GM23338 (cell line): ENCODE results near the gene NTMT1.

ENCODE experiments used
- CREB1 ChIP-seq: fragments of 250-450 bp; sonication (Bioruptor Pico); IDR thresholded peaks from 2 replicates; pipeline ENCODE4 v1.5.0; 2020; ENCODE audit warnings: low read depth, mild to moderate bottlenecking, moderate library complexity
- EZH2 ChIP-seq: fragments of 200-600 bp; sonication (generic); IDR thresholded peaks from one replicate; pipeline ENCODE4 v1.8.0; 2017; ENCODE audit warnings: antibody characterized with exemption, mild to moderate bottlenecking, low read depth; ENCODE audit not compliant: unreplicated experiment
- EZH2phosphoT487 ChIP-seq: fragments of 200-600 bp; sonication (generic); IDR thresholded peaks from one replicate; pipeline ENCODE4 v1.8.1; 2018; ENCODE audit warnings: antibody characterized with exemption; ENCODE audit not compliant: unreplicated experiment
- JUNB ChIP-seq: IDR thresholded peaks from one replicate; pipeline ENCODE4 v1.6.1; 2016; ENCODE audit warnings: antibody characterized with exemption; ENCODE audit not compliant: unreplicated experiment
- NANOG ChIP-seq: IDR thresholded peaks from 2 replicates; pipeline ENCODE4 v1.6.1; 2016; ENCODE audit warnings: antibody characterized with exemption, borderline replicate concordance
- POLR2AphosphoS5 ChIP-seq: IDR thresholded peaks from 2 replicates; pipeline ENCODE4 v1.6.1; 2016; ENCODE audit warnings: antibody characterized with exemption, low read depth
- REST ChIP-seq: IDR thresholded peaks from one replicate; pipeline ENCODE4 v1.6.1; 2018; ENCODE audit warnings: antibody characterized with exemption; ENCODE audit not compliant: unreplicated experiment
- STAT1 ChIP-seq: IDR thresholded peaks from one replicate; pipeline ENCODE4 v1.6.1; 2016; ENCODE audit warnings: antibody characterized with exemption; ENCODE audit not compliant: unreplicated experiment
- ZNF114 ChIP-seq: fragments of 250-450 bp; sonication (Bioruptor Pico); IDR thresholded peaks from 2 replicates; pipeline ENCODE4 v1.5.0; 2020; ENCODE audit warnings: mild to moderate bottlenecking, moderate library complexity
- TF ChIP-seq, protein P1 (sequence below), 2 experiments: fragments of 200-600 bp in 1 of 2; sonication (generic) in 1 of 2; conservative IDR thresholded peaks; 2 replicates each; pipeline versions ENCODE4 v1.5.1 to v1.6.1; 2016 to 2017; ENCODE audit warnings: antibody characterized with exemption in 2 of 2, low read depth in 2 of 2, mild to moderate bottlenecking in 2 of 2, moderate library complexity in 1 of 2
- TF ChIP-seq, protein P2 (sequence below): IDR thresholded peaks from 2 replicates; pipeline ENCODE4 v1.6.1; 2016; ENCODE audit warnings: antibody characterized with exemption
- TF ChIP-seq, protein P3 (sequence below): fragments of 250-450 bp; sonication (Bioruptor Pico); IDR thresholded peaks from 2 replicates; pipeline ENCODE4 v1.5.0; 2020; ENCODE audit warnings: mild to moderate bottlenecking, moderate library complexity

GRCh38 chr9:129582855-129583254 lies 43.1 kb upstream of the NTMT1 start:
- TF ChIP-seq, protein P1, sequence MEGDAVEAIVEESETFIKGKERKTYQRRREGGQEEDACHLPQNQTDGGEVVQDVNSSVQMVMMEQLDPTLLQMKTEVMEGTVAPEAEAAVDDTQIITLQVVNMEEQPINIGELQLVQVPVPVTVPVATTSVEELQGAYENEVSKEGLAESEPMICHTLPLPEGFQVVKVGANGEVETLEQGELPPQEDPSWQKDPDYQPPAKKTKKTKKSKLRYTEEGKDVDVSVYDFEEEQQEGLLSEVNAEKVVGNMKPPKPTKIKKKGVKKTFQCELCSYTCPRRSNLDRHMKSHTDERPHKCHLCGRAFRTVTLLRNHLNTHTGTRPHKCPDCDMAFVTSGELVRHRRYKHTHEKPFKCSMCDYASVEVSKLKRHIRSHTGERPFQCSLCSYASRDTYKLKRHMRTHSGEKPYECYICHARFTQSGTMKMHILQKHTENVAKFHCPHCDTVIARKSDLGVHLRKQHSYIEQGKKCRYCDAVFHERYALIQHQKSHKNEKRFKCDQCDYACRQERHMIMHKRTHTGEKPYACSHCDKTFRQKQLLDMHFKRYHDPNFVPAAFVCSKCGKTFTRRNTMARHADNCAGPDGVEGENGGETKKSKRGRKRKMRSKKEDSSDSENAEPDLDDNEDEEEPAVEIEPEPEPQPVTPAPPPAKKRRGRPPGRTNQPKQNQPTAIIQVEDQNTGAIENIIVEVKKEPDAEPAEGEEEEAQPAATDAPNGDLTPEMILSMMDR (conservative IDR thresholded peaks at IDR 0.05; ENCODE audit: low read depth in 2 of 2), result no peak
- TF ChIP-seq REST (no peak), EZH2phosphoT487 (no peak), POLR2AphosphoS5 (no peak), CREB1 (CRISPR knock-in tag) (no peak), EZH2 (no peak), STAT1 (no peak), JUNB (no peak), NANOG (no peak), ZNF114 (CRISPR knock-in tag) (no peak)
- TF ChIP-seq, protein P2, sequence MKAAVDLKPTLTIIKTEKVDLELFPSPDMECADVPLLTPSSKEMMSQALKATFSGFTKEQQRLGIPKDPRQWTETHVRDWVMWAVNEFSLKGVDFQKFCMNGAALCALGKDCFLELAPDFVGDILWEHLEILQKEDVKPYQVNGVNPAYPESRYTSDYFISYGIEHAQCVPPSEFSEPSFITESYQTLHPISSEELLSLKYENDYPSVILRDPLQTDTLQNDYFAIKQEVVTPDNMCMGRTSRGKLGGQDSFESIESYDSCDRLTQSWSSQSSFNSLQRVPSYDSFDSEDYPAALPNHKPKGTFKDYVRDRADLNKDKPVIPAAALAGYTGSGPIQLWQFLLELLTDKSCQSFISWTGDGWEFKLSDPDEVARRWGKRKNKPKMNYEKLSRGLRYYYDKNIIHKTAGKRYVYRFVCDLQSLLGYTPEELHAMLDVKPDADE, result no peak
- TF ChIP-seq, protein P3, sequence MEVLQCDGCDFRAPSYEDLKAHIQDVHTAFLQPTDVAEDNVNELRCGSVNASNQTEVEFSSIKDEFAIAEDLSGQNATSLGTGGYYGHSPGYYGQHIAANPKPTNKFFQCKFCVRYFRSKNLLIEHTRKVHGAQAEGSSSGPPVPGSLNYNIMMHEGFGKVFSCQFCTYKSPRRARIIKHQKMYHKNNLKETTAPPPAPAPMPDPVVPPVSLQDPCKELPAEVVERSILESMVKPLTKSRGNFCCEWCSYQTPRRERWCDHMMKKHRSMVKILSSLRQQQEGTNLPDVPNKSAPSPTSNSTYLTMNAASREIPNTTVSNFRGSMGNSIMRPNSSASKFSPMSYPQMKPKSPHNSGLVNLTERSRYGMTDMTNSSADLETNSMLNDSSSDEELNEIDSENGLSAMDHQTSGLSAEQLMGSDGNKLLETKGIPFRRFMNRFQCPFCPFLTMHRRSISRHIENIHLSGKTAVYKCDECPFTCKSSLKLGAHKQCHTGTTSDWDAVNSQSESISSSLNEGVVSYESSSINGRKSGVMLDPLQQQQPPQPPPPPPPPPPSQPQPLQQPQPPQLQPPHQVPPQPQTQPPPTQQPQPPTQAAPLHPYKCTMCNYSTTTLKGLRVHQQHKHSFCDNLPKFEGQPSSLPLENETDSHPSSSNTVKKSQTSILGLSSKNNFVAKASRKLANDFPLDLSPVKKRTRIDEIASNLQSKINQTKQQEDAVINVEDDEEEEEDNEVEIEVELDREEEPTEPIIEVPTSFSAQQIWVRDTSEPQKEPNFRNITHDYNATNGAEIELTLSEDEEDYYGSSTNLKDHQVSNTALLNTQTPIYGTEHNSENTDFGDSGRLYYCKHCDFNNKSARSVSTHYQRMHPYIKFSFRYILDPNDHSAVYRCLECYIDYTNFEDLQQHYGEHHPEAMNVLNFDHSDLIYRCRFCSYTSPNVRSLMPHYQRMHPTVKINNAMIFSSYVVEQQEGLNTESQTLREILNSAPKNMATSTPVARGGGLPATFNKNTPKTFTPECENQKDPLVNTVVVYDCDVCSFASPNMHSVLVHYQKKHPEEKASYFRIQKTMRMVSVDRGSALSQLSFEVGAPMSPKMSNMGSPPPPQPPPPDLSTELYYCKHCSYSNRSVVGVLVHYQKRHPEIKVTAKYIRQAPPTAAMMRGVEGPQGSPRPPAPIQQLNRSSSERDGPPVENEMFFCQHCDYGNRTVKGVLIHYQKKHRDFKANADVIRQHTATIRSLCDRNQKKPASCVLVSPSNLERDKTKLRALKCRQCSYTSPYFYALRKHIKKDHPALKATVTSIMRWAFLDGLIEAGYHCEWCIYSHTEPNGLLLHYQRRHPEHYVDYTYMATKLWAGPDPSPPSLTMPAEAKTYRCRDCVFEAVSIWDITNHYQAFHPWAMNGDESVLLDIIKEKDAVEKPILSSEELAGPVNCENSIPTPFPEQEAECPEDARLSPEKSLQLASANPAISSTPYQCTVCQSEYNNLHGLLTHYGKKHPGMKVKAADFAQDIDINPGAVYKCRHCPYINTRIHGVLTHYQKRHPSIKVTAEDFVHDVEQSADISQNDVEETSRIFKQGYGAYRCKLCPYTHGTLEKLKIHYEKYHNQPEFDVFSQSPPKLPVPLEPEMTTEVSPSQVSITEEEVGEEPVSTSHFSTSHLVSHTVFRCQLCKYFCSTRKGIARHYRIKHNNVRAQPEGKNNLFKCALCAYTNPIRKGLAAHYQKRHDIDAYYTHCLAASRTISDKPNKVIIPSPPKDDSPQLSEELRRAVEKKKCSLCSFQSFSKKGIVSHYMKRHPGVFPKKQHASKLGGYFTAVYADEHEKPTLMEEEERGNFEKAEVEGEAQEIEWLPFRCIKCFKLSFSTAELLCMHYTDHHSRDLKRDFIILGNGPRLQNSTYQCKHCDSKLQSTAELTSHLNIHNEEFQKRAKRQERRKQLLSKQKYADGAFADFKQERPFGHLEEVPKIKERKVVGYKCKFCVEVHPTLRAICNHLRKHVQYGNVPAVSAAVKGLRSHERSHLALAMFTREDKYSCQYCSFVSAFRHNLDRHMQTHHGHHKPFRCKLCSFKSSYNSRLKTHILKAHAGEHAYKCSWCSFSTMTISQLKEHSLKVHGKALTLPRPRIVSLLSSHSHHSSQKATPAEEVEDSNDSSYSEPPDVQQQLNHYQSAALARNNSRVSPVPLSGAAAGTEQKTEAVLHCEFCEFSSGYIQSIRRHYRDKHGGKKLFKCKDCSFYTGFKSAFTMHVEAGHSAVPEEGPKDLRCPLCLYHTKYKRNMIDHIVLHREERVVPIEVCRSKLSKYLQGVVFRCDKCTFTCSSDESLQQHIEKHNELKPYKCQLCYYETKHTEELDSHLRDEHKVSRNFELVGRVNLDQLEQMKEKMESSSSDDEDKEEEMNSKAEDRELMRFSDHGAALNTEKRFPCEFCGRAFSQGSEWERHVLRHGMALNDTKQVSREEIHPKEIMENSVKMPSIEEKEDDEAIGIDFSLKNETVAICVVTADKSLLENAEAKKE, result no peak
